Measurements from ENCODE around the gene PPP2R5D.
"Not testable (repeated sequence)": the region's sequence is repeated elsewhere in the genome, so short reads cannot be mapped to it uniquely, and the experiment has no call there.

The PPP2R5D gene

DNA sequence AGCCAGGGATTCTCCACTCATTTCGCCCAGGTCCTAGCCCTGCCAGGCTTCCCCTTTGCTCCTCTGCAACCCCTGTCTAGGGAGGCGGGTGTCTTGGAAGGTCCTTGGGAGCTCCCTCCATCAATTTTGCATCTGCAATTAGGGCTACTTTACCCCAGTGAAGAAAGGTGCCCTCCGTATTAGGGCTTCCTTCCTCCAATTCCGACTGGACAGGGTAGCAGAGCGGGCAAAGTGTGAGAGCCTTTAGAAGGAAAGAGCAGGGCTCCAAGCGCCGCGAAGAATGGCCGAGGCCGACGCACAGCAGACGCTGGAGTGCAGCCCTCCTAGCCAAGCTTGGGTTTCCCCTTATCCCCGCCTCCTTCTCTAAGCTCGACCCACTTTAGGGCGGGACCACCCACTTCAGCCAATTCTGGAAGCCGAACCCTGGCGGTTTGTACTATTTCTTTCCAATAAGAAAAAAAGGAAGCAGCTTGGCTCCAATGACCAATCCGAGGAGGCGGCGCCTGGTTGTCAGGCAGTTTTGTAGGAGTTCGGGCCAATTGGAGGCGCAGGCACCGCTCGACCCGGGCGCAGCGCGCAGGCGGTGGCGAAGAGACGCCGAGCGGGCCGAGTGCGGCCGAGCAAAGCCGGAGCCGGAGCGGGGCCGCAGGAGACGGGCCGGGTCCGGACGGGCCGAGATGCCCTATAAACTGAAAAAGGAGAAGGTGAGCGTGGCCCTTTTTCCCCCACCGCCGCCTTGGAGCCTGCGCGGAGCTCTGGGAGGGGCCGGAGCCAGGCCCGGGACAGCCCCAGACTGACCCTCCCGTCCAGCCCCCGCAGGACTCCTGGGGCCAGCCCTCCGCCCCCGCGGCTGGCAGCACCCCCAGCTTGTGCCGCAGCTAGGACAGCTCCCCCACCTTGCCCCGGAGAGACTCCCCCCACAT, at the start of gene PPP2R5D:
Gene PPP2R5D (plus strand): TSS at position 570 of the 923 bp plus-strand sequence. CDS start 108 bp downstream, at position 678.
- peak; percentile 97 for DNase-seq (ENCODE audit: low read depth)

DNA sequence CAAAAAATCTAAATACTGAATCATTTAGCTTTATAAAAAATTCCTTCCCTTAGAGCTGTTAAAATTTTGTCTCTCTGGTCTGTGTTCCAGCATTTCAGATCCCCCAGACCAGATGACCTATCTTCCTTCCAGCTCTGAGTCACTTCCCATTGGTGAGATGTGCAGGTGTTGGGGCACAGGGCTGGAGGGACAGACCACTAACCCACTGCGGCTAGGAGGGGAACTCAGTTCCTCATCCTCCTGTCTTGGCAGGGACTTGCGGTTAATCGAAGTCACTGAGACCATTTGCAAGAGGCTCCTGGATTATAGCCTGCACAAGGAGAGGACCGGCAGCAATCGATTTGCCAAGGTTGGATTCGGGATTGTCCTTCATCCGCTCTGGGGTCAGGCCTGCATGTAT, 49.0 kb upstream of the PPP2R5D start:
- DNase-seq (ENCODE audit: low read depth), result no peak

DNA sequence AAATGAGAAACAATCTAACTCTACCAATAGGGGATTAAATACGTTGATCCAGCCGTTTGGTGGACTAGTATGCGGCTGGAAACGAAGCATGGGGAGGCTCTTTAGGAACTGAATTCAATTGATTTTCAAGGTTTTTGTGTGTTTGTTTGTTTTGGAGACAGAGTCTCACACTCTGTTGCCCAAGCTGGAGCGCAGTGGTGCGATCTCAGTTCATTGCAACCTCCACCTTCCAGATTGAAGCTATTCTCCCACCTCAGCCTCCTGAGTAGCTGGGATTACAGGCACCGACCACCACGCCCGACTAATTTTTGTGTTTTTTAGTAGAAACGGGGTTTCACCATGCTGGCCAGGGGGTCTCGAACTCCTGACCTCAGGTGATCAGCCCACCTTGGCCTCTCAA, 48.0 kb upstream of the PPP2R5D start:
- no peak for DNase-seq (ENCODE audit: low read depth)

DNA sequence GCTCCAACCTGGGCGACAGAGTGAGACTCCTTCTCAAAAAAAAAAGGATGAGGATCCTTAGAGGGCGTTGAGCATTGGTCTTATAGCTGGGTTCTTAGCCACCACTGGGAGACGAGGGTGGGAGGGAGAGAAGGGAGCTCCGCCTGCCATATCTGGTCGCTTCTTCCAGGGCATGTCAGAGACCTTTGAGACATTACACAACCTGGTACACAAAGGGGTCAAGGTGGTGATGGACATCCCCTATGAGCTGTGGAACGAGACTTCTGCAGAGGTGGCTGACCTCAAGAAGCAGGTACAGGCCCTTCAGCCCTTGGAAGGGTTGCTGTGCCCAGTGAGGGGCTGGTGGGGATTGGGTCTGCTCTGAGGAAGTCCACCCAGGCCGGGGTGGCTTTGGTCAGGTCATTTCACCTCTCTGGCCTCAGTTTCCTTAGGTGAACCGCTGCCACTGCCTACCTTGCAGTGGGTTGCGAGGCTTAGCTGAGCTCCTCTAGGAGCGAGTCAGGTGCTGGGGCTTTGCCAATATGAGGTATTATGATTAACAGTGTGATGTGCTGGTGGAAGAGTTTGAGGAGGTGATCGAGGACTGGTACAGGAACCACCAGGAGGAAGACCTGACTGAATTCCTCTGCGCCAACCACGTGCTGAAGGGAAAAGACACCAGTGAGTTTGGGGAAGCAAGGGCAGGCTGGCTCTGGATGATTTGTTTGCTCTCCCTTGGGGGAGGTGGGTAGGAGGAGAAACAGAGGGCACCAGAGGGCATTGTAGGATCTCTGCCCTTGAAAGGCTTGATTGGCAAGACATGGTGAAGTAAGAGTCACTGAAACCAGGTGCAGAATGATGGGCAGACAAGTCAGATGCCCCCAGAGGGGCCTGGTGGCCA, 46.6 kb upstream of the PPP2R5D start:
- DNase-seq (ENCODE audit: low read depth), result no peak

- DNase-seq (ENCODE audit: low read depth), result no peak
Observed at GRCh38 chr6:42938428-42938796, 46.0 kb upstream of the PPP2R5D start.

GRCh38 chr6:42938987-42939809, 45.2 kb upstream of the PPP2R5D start:
- no peak for DNase-seq (ENCODE audit: low read depth)

DNA sequence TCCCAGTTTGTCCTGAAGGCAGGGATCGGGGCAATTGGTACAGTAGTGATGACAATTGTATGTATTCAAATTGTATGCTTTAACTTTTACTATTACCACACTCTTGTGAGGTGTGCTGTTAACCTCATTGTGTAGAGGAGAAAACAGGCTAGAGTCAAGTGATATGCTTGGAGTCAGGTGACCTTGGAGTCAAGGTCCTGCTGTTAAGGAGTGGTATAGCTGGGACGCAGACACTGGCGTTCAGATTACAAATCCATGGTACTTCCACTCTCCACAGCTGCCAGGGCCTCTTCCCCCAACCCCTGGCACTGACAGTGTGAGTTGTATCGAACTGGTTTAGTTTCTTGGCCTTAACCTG, 44.6 kb upstream of the PPP2R5D start:
- no peak for DNase-seq (ENCODE audit: low read depth)

GRCh38 chr6:42940493-42941045, 43.8 kb upstream of the PPP2R5D start:
- DNase-seq (ENCODE audit: low read depth), result no peak

- DNase-seq (ENCODE audit: low read depth), result not testable (repeated sequence)
Observed at GRCh38 chr6:42941356-42941755, 43.0 kb upstream of the PPP2R5D start.

DNA sequence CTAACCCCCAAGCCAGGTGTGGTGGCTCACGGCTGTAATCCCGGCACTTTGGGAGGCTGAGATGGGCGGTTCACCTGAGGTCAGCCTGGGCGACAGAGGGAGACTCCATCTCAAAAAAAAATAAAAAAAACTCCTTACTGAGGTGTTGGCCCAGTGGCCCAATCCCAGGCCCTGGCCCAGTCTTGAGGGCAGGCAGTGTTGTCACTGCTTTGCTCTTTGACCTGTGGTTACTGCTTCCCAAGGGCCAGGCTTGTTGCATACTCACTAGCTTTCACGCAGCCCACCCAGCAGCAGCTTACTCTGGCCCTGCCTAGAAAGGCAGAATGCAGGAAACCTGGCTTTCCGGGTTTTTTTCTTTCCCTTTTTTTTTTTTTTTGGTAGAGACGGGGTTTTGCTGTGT, 41.9 kb upstream of the PPP2R5D start:
- no peak for DNase-seq (ENCODE audit: low read depth)

DNA sequence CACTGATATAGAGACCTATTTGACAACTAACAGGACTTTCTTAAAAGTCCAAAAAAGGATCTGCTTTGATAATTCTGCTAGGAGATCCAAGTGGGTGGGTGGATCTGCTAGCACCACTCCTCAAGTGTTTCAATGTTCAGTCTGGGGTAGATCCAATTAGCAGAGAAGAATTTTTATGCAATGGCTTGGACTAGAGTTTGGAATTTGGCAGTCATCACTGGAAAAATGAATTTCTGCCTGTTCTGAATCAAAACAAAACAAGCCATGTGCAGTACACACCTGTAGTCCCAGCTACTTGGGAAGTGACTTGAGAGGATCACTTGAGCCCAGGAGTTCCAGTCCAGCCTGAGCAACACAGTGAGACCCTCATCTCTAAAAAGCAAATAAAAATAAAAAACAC, 36.4 kb upstream of the PPP2R5D start:
- no peak for DNase-seq (ENCODE audit: low read depth)

GRCh38 chr6:42952389-42952788, 32.0 kb upstream of the PPP2R5D start:
- DNase-seq (ENCODE audit: low read depth), result no peak

DNA sequence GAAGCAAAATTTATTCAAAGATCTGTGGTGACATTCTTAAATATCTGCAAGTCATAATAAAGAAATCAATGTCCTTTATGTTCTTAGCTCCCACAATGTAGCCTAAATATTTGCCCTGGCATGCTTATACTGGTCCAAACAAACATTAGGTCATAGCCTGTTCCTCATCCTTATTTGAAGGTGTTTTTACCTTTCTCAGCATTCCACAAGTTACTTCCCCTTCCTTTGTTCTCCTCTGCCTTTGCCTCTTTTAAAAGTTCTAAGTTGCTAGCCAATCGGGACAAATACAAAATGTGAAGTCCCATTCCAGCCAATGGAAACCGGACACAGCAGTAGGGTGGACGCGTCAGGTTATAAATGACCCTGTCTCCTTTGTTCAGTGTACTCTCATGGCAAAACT, 30.0 kb upstream of the PPP2R5D start:
- not testable (repeated sequence) for DNase-seq (ENCODE audit: low read depth)

DNA sequence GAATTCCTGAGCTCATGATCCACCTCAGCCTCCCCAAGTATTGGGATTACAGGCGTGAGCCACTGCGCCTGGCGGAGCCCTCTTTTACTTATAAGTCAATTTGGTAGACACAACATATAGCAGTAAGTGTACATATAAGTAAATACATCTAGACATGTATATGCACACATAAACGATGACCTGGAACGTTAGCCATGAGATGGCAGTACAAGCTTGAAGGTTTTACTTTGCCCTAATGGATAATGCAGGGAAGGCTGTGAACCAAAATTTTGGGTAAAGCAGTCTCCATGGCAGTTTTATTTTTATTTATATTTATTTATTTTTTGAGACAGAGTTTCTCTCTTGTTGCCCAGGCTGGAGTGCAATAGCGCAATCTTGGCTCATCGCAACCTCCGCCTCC, 26.2 kb upstream of the PPP2R5D start:
- no peak for DNase-seq (ENCODE audit: low read depth)

DNA sequence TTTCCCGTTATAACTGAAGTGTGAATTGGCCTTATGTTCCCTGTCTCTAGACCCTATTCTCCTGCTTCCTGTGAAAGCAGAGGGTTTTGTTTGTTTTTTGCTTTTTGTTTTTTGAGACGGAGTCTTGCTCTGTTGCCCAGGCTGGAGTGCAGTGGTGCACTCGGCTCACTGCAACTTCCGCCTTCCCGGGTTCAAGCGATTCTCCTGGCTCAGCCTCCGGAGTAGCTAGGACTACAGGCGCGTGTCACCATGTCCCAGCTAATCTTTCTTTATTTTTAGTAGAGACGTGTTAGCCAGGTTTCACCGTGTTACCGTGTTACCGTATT, 24.5 kb upstream of the PPP2R5D start:
- DNase-seq (ENCODE audit: low read depth), result no peak

DNA sequence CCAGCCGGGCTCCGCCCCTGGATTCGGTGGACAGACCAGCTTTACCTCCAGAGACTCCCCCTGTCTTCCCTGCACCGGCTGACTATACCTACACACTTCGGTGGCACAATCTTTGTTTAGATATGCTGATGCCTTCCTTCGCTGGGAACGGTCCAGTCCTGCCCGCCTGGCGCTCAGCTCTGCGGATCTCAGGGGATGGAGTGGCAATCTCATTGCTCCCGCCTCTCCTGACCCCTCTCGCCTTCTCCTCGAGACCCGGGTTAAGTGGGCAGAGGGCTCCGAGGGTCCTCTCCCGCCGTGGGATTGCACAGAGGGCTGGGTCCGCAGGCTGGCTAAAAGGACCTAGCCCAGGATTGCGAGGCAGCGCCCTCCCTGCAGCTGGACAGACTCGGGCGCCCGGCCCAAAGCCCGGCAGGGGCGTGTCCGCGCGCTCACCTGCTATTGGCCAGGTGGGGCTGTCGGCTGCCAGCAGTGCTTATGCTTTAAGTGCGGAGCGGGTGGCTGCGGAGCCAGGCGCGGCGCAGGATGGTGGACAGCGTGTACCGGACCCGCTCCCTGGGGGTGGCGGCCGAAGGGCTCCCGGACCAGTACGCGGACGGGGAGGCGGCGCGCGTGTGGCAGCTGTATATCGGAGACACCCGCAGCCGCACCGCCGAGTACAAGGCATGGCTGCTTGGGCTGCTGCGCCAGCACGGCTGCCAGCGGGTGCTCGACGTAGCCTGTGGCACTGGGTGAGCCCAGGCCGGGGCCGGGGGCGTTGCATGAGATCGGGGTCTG, 23.9 kb upstream of the PPP2R5D start, which contains the start of gene GNMT:
Gene GNMT (plus strand): TSS at position 512 of the 777 bp plus-strand sequence. CDS start 14 bp downstream, at position 526.
- DNase-seq (ENCODE audit: low read depth), result no peak

DNA sequence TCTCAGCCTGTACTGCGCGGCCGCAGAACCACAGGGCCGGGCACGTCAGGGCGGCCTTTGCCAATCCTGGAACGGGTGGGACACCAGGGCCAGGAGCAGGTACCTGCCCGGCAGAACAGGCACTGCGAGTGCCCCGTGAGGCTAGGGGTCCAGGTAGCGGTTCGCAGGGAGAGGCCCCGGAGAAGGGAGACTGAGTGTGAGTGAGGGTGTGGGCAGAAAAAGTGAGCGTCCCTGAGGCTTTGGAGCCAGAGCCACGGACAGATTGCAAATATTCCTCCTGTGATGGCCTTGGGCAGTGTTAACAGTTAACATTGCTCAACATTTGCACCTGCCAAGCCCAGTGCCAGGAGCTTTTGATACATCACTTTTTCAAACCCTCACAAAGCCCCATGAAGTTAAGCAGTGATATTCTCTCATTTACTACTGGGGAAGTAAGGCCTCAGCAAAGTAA, 23.3 kb upstream of the PPP2R5D start:
- no peak for DNase-seq (ENCODE audit: low read depth)

DNA sequence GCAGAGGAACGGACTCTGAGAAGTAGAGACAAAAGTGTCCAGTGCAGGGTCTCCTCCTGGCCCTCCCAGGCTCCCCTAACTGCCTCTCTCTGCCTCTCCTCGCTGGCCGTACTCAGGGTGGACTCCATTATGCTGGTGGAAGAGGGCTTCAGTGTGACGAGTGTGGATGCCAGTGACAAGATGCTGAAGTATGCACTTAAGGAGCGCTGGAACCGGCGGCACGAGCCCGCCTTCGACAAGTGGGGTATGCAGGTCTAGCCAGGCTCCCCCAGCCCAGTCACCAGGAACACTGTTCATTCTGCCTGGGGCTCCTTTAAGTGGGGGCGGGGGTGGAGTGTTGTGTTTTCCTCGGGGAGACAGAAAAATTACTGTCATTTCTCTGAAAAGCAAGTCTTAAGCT, 22.3 kb upstream of the PPP2R5D start:
- no peak for DNase-seq (ENCODE audit: low read depth)

GRCh38 chr6:42962502-42963178, 21.7 kb upstream of the PPP2R5D start:
- DNase-seq (ENCODE audit: low read depth), result no peak

DNA sequence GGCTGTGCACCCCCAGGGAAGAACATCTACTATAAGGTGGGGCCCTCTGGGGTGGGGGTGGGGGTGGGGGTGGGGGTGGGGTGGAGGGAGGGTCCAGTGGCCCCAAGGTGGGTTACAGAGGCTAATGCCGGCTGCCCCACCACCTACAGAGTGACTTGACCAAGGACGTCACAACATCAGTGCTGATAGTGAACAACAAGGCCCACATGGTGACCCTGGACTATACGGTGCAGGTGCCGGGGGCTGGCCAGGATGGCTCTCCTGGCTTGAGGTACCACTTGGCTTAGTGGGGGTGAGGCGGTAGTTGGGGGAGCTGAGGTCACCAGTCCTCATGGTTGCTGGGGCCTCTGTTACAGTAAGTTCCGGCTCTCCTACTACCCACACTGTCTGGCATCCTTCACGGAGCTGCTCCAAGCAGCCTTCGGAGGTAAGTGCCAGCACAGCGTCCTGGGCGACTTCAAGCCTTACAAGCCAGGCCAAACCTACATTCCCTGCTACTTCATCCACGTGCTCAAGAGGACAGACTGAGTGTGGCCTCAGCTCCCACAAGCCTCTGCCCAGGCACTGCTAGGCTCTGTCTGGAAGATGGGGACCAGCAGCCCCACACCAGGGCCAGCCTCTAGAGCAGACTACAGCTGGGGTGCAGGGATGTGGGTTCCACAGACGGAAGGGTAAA, 21.1 kb upstream of the PPP2R5D start:
- no peak for DNase-seq (ENCODE audit: low read depth)
